DMS114 treated with DMSO at 0.1 percent for 48 hours (cell line): ENCODE results near the gene ESYT2.
"Not testable (repeated sequence)": the region's sequence is repeated elsewhere in the genome, so short reads cannot be mapped to it uniquely, and the experiment has no call there.

Experiments used
- DNase-seq: peaks from one replicate; lab custom pipeline; 2025; ENCODE audit not compliant: unreplicated experiment; lab: John Stamatoyannopoulos, UW

The ESYT2 gene

DNA sequence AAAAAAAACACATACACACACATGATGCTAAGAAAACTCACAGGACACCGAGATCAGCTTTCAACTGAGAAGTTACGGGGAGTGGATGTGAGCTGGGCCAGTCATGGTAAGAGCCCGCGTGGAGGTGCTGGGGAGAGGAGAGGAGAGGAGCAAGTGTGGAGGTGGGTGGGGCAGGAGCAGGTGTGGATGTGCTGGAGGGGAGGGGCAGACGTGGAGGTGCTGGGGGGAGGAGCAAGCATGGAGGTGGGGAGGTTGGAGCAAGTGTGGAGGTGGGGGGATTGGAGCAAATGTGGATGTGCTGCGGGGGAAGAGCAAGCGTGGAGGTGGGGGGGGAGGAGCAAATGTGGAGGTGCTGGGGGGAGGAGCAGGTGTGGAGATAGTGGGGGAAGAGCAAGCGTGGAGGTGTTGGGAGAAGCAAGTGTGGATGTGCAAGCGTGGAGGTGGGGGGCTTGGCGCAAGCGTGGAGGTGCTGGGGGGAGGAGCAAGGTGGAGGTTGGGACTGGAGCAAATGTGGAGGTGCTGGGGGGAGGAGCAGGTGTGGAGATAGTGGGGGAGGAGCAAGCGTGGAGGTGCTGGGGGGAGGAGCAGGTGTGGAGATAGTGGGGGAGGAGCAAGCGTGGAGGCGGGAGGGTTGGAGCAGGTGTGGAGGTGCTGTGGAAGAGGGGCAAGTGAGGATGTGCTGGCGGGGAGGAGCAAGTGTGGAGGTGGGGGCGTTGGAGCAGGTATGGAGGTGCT is 100.2 kb downstream of the ESYT2 start:
- no peak for DNase-seq

- no peak for DNase-seq
These were observed 101.6 kb downstream of the ESYT2 start for GRCh38 chr7:158727690-158728089.

GRCh38 chr7:158726277-158726807 is 103.0 kb downstream of the ESYT2 start:
- no peak for DNase-seq

DNA sequence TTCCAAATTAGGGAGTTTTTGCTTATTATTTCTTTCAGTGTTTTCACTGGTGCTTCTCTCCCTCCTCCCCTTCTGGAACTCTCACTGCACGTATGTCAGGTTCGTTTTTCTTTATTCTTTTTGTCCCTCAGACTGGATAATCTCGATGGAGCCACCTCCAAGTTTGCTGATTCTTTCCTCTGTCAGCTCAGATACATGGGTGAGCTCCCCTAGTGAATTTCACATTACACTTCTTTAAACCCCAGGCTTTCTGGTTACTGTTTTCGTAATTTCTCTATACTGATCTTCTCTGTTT is 103.9 kb downstream of the ESYT2 start:
- no peak for DNase-seq

GRCh38 chr7:158724658-158725505 is 104.4 kb downstream of the ESYT2 start:
- DNase-seq: no peak

GRCh38 chr7:158723714-158724385 is 105.5 kb downstream of the ESYT2 start:
- DNase-seq: no peak

GRCh38 chr7:158723266-158723665 is 106.0 kb downstream of the ESYT2 start:
- no peak for DNase-seq

DNA sequence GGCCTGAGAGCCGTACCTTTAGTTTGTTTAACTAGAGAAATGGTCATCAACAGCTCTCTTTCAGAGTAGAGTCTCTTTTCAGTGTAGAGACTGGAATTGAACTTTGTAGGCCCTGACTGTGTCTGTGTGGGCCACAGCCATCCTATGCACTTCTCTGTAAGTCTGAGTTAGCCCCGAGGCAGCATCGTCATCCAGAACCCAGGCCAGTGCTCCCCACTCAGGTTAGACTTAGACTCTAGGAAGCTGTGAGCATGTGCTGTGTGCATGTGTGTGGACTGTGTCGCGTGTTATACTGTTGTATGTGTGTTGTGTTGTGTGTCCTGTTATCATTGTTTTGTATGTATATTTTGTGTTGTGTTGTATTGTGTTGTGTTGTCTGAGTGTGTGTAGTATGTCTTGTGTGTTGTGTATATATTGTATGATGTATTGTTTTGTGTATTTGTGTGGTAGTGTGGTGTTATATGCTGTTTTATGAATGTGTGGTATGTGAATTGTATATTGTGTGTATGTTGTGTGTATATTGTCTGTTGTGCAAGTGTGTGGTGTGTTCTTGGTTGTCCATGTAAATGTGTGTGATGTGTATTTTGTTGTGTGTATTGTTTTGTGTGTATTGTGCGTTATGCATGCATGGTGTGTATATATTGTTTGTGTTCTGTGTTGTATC is 106.6 kb downstream of the ESYT2 start:
- DNase-seq: no peak

DNA sequence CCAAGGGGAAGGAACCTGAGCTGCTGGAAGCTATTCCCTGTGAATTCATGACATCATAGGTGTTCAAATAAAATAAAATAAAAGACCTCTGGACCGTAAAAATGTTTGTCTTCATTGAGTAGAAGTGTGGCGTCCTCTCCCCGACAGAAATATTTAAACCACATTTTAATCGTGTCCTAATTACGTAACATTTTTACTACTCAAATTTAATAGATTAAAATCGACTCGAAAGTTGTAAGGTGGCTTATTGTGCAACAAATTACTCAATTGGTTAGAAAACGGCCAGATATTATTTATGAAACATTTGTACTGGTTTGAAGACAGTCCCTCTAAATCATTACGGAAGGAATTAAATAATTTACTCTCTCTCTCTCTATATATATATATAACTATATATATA is 109.2 kb downstream of the ESYT2 start:
- no peak for DNase-seq

- no peak for DNase-seq
These were observed 112.5 kb downstream of the ESYT2 start for GRCh38 chr7:158716802-158717201.

- no peak for DNase-seq
These were observed 118.6 kb downstream of the ESYT2 start for GRCh38 chr7:158710651-158711102.

- no peak for DNase-seq
These were observed 121.7 kb downstream of the ESYT2 start for GRCh38 chr7:158707610-158708009.

DNA sequence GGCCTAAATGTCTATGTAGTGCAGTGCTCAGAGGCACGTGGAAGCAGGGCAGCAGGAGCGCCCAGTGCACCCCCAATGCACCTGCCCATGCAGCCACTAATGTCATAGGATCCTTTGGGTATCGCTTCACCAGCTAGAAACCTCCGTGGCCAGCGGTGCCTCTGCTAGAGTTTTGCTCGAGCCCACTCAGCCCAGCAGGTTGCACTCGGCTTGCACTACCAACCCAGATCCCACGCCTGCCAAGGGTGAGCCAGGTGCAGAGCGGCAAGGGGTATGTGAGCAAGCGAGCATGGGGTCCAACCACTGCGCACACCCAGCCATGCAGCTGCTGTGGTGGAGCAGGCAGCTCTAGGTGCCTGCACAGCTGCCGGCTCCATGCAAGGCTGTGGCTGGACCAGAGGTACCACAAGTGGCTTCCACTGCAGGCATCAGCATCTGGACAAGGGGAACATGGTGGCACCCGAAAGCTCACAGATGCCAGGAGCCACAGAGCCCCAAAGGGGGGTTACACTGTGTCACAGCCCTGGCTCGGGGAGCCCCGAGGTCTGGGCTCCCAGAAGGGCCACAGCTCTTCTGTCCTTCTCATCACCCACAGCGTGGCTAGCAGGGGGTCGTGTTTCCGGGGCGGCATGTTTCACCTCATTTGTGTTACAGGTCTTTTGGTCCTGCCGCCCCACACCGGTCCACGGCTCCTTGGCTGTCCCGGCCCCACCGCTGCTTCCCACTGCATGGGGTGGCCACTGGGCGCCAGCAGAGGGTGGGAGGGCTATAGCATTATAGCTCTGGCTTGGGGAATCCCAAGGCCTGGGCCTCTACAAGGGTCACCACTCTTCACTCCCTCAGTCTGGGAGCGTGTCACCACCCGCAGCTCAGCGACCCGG is 122.4 kb downstream of the ESYT2 start:
- no peak for DNase-seq

DNA sequence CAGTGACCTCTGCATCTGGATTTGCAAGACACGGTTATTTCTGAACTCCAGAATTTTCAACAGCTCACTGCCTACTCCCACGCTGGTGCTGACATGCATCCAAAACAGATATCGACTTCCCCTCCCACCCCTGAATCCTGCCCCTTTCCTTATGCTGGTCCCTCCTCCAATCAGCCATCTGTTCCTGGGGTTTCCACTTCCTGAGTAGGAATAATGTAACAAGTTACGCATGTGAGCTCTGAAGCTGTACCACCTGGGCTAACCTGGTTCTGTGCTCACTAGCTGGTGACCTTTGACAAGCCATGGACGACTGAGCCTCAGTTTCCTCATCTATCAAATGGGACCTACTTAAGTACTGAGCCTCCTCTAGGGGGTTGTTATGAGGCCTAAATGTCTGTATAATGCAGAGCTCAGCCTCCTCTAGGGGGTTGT is 123.0 kb downstream of the ESYT2 start:
- DNase-seq: no peak

DNA sequence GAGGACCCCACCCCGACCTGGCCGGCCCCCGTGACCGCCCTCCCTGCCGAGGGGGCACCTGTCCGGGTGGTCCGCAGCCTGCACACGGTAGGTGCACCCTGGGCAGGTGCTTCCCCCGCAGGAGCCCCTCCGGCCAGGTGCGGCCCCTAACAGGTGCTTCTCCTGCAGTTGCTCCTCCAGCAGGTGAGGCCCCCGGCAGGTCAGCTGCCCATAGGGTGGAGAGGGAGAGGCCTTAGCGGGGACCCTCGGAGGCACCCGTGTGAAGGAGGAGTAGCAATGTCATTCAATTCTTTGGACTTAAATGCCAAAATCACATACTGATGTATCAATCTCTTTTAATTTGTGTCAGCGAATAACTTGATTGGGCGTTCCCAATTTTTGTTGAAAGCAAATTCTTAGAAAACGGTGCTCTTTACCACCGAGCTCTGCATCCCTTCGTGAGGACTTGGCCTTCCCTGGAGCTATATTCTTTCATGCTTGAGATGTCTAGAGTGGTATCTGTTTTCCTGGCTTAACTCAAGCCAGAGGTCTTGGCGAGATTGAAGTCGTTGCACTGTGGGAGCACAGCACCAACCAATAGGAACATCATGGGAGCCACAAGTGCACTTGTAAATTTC is 124.0 kb downstream of the ESYT2 start:
- DNase-seq: no peak

GRCh38 chr7:158704524-158705233 is 124.6 kb downstream of the ESYT2 start, which contains the start of gene NCAPG2:
TSS of gene NCAPG2 (minus strand) at chr7:158704804. CDS start at chr7:158701899, 2,905 bp downstream.
- peak; percentile 91 for DNase-seq

GRCh38 chr7:158703679-158704523 is 125.4 kb downstream of the ESYT2 start:
- DNase-seq: not testable (repeated sequence)

DNA sequence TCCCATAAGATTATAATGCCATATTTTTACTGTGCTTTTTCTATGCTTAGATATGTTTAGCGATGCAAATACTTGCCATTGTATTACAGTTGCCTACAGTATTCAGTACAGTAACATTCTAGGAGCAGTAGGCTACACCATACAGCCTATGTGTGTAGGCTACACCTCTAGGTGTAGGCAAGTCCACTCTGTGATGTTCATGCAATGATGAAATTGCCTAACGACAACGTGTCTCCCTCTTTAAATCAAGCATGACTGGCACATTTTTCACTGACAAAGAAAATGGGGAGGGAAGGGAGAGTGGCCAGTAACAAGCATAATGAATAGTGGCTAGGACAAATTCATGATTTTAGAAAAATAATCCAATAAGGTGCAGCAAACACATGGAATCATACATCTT is 126.4 kb downstream of the ESYT2 start:
- no peak for DNase-seq
